CD14-positive monocyte (primary cell): Measurements from ENCODE around the gene HES6. TPM values are rescaled to one million over a fixed set of nuclear protein-coding genes. Genes with fewer than 3 reads are reported as not detected.

Source experiments
- DNase-seq, 3 donors: peaks; one replicate each; pipeline ENCODE4 v3.0.0-alpha.2; 2011 to 2022
- H2AFZ ChIP-seq: 2 replicates; pipeline ENCODE4 v1.6.0; 2012; ENCODE audit warnings: mild to moderate bottlenecking, low read depth, low read length, inconsistent platforms; ENCODE audit not compliant: insufficient read depth, poor library complexity, severe bottlenecking
- H3K27ac ChIP-seq, 2 donors: 1 replicate in 1 of 2; 2 replicates in 1 of 2; pipeline ENCODE4 v1.5.1; 2012 to 2013; ENCODE audit warnings: low read length in 2 of 2, control low read depth in 1 of 2, inconsistent platforms in 1 of 2, low read depth in 1 of 2, mild to moderate bottlenecking in 1 of 2
- H3K27me3 ChIP-seq, 2 donors: one replicate each; pipeline versions ENCODE4 v1.6.0 to v1.6.1; 2011 to 2013; ENCODE audit warnings: low read length in 2 of 2; ENCODE audit not compliant: control insufficient read depth in 2 of 2, insufficient read depth in 2 of 2
- H3K36me3 ChIP-seq, 2 donors: replicated peaks in 1 of 2; 1 replicate in 1 of 2; 2 replicates in 1 of 2; pipeline versions ENCODE4 v1.5.1 to v1.6.1; 2012 to 2013; ENCODE audit warnings: low read length in 2 of 2, control low read depth in 1 of 2, inconsistent platforms in 1 of 2, mild to moderate bottlenecking in 1 of 2; ENCODE audit not compliant: insufficient read depth in 2 of 2, control insufficient read depth in 1 of 2
- H3K4me1 ChIP-seq, 2 donors: 1 replicate in 1 of 2; 2 replicates in 1 of 2; pipeline versions ENCODE4 v1.5.1 to v1.6.1; 2012 to 2013; ENCODE audit warnings: low read length in 2 of 2, control low read depth in 1 of 2, inconsistent platforms in 1 of 2, mild to moderate bottlenecking in 1 of 2, moderate library complexity in 1 of 2; ENCODE audit not compliant: insufficient read depth in 2 of 2, control insufficient read depth in 1 of 2
- H3K4me2 ChIP-seq: replicated peaks from 2 replicates; pipeline ENCODE3; 2012; ENCODE audit warnings: low read length, moderate library complexity, mild to moderate bottlenecking; ENCODE audit not compliant: poor library complexity, severe bottlenecking; ENCODE audit errors: extremely low read depth
- H3K4me3 ChIP-seq, 3 experiments: fragments of 200-600 bp in 1 of 3; sonication (generic) in 1 of 3; replicated peaks in 1 of 3; 1 replicate in 2 of 3; 2 replicates in 1 of 3; pipeline ENCODE4 v1.5.1; 2011 to 2013; ENCODE audit warnings: low read length in 3 of 3, mild to moderate bottlenecking in 3 of 3, control low read depth in 2 of 3, low read depth in 2 of 3, inconsistent platforms in 1 of 3, moderate library complexity in 1 of 3
- H3K79me2 ChIP-seq: 2 replicates; pipeline ENCODE4 v1.6.0; 2012; ENCODE audit warnings: mild to moderate bottlenecking, control low read depth, inconsistent platforms, low read length, moderate library complexity; ENCODE audit not compliant: insufficient read depth
- H3K9ac ChIP-seq: 2 replicates; pipeline ENCODE4 v1.6.0; 2017; ENCODE audit warnings: low read length, mild to moderate bottlenecking; ENCODE audit not compliant: insufficient read depth, poor library complexity, severe bottlenecking
- H3K9me3 ChIP-seq, 2 donors: replicated peaks in 1 of 2; 1 replicate in 1 of 2; 2 replicates in 1 of 2; pipeline versions ENCODE4 v1.5.1 to v1.6.1; 2012 to 2013; ENCODE audit warnings: low read length in 2 of 2, control low read depth in 1 of 2; ENCODE audit not compliant: control insufficient read depth in 1 of 2, insufficient read depth in 1 of 2
- H4K20me1 ChIP-seq: 2 replicates; pipeline ENCODE4 v1.6.0; 2012; ENCODE audit warnings: mild to moderate bottlenecking, low read length, control low read depth, moderate library complexity; ENCODE audit not compliant: insufficient read depth
- H3K27ac Mint-ChIP-seq, 7 donors: one replicate each; pipeline ENCODE4 v1.8.0; 2020; ENCODE audit warnings: mild to moderate bottlenecking in 7 of 7, mixed read lengths in 7 of 7, moderate library complexity in 6 of 7, inconsistent platforms in 2 of 7
- H3K27me3 Mint-ChIP-seq, 3 donors: one replicate each; pipeline ENCODE4 v1.8.0; 2021 to 2022; ENCODE audit warnings: low read depth in 3 of 3, mild to moderate bottlenecking in 3 of 3, mixed read lengths in 3 of 3, moderate library complexity in 3 of 3, inconsistent platforms in 1 of 3
- H3K36me3 Mint-ChIP-seq, 2 donors: one replicate each; pipeline ENCODE4 v1.8.0; 2020; ENCODE audit warnings: mixed read lengths in 2 of 2, inconsistent platforms in 1 of 2, mild to moderate bottlenecking in 1 of 2
- H3K4me1 Mint-ChIP-seq: one replicate; pipeline ENCODE4 v1.8.0; 2020; ENCODE audit warnings: mild to moderate bottlenecking, mixed read lengths
- H3K4me3 Mint-ChIP-seq, 2 donors: one replicate each; pipeline ENCODE4 v1.8.0; 2020; ENCODE audit warnings: mild to moderate bottlenecking in 2 of 2, mixed read lengths in 2 of 2, moderate library complexity in 1 of 2
- H3K9me3 Mint-ChIP-seq, 7 donors: one replicate each; pipeline ENCODE4 v1.8.0; 2020 to 2022; ENCODE audit warnings: mixed read lengths in 7 of 7, mild to moderate bottlenecking in 6 of 7, moderate library complexity in 6 of 7, inconsistent platforms in 2 of 7
- CTCF ChIP-seq: fragments of 200-600 bp; IDR thresholded peaks from one replicate; pipeline ENCODE4 v1.8.0; 2022; ENCODE audit warnings: antibody characterized with exemption, mild to moderate bottlenecking
- WGBS: methylation state at CpG from one replicate; pipeline ENCODE4 v1.1.5; 2013; ENCODE audit warnings: missing lambda C conversion rate; ENCODE audit not compliant: insufficient coverage; 5-methylcytosine and 5-hydroxymethylcytosine counted together
- intact Hi-C, 2 donors: fragments of 100-400 bp; cut with micrococcal nuclease; formaldehyde crosslinking; loops; one replicate each; pipeline versions ENCODE4 v1.15.0 to v1.15.1; 2023
- polyA plus RNA-seq, 3 donors: library from polyadenylated mRNA; depleted of rRNA in 1 of 3; unstranded in 2 of 3; stranded (reverse) in 1 of 3; fragments of 300-500 nt in 2 of 3; fragments of >200 nt in 1 of 3; fragmentation: Illumina TruSeq in 2 of 3; gene quantifications; 1 replicate in 2 of 3; 2 replicates in 1 of 3; pipeline ENCODE4 v1.2.3, GENCODE V29; 2012 to 2021

The HES6 gene
- polyA plus RNA-seq, 3 donors, result 2.1 to 4.0 (median 2.8) TPM

GRCh38 chr2:238237431-238238135, 2.3 kb downstream of the HES6 start:
- peaks cover 26% of the 10 kb centered on the region for H3K4me1 Mint-ChIP-seq
- peaks cover 30 to 62% of the 10 kb centered on the region in 2 donors for H3K27me3 ChIP-seq
- intact Hi-C loops, result loop anchor here (5.0 to 10.0 kb wide), 2 partner anchors 35 to 273 kb away; partner anchors contain the start of genes ILKAP (in 1 of the 2) and UBE2F (in 1 of the 2)
- H3K36me3 Mint-ChIP-seq, result peaks cover 0 to 8% of the 10 kb centered on the region in 2 donors
- WGBS, result 85% methylated on average over 7 of the region's 11 CpGs
- H3K4me1 ChIP-seq, result peaks cover 27 to 38% of the 10 kb centered on the region in 2 donors
- H3K4me2 ChIP-seq, result no peak overlapping the region
- no peak for DNase-seq
- peaks cover 2 to 18% (median 12%) of the 10 kb centered on the region in 7 donors for H3K9me3 Mint-ChIP-seq
- H3K79me2 ChIP-seq, result no peaks in the 10 kb centered on the region
- peaks cover 8 to 12% of the 10 kb centered on the region in 2 donors for H3K9me3 ChIP-seq
- H3K36me3 ChIP-seq, result no peaks in the 10 kb centered on the region
- no peak overlapping the region for H3K9ac ChIP-seq
- no peak overlapping the region for H3K27ac ChIP-seq
- peak overlapping the region in 1 of 2 donors; percentile 78 for H3K4me3 Mint-ChIP-seq
- H3K27me3 Mint-ChIP-seq, result peaks cover 56 to 81% (median 67%) of the 10 kb centered on the region in 3 donors
- TF ChIP-seq CTCF, result no peak
- no peaks in the 10 kb centered on the region for H4K20me1 ChIP-seq
- H3K27ac Mint-ChIP-seq, result no peak overlapping the region
- H2AFZ ChIP-seq, result no peak overlapping the region
- no peak overlapping the region for H3K4me3 ChIP-seq

GRCh38 chr2:238236571-238236970, 3.3 kb downstream of the HES6 start:
- intact Hi-C loops, result loop anchor here (5.0 to 10.0 kb wide), 2 partner anchors 34 to 272 kb away; partner anchors contain the start of genes ILKAP (in 1 of the 2) and UBE2F (in 1 of the 2)
- peaks cover 7 to 12% of the 10 kb centered on the region in 2 donors for H3K9me3 ChIP-seq
- H3K4me3 ChIP-seq, result no peak overlapping the region
- peak overlapping the region in 1 of 7 donors; percentile 72 for H3K27ac Mint-ChIP-seq
- H3K27ac ChIP-seq, result no peak overlapping the region
- H3K36me3 ChIP-seq, result no peaks in the 10 kb centered on the region
- no peak overlapping the region for H3K9ac ChIP-seq
- H3K9me3 Mint-ChIP-seq, result peaks cover 2 to 14% (median 7%) of the 10 kb centered on the region in 7 donors
- H3K27me3 Mint-ChIP-seq, result peaks cover 46 to 81% (median 68%) of the 10 kb centered on the region in 3 donors
- peaks cover 30 to 41% of the 10 kb centered on the region in 2 donors for H3K4me1 ChIP-seq
- DNase-seq, result no peak
- no peak for TF ChIP-seq CTCF
- no peaks in the 10 kb centered on the region for H4K20me1 ChIP-seq
- 97% methylated on average over 3 of the region's 4 CpGs for WGBS
- peak overlapping the region in 1 of 2 donors; percentile 36 for H3K4me3 Mint-ChIP-seq
- H3K27me3 ChIP-seq, result peaks cover 22 to 51% of the 10 kb centered on the region in 2 donors
- no peak overlapping the region for H3K4me2 ChIP-seq
- no peaks in the 10 kb centered on the region for H3K79me2 ChIP-seq
- H3K36me3 Mint-ChIP-seq, result no peaks in the 10 kb centered on the region
- peaks cover 25% of the 10 kb centered on the region for H3K4me1 Mint-ChIP-seq
- no peak overlapping the region for H2AFZ ChIP-seq
